Stimulated activated naive B cell treated with anti-CD40 and anti-IgM and Interleukin-4, amounts not matched to agents 10 μg/mL and 1 μg/mL and 100 μg/mL, for 72 hours (primary cell): ENCODE measurements around the gene CTRB2.
A peak's percentile ranks its signal among the peaks of the same experiment; 100 is the strongest.
"Not testable (repeated sequence)": the region's sequence is repeated elsewhere in the genome, so short reads cannot be mapped to it uniquely, and the experiment has no call there.

ENCODE experiments used
- ATAC-seq, 2 donors: fragments of 150-1000 bp; cut with Tn5 transposase; replicated peaks; 2 replicates each; pipeline ENCODE4 v1.10.0; 2021; ENCODE audit warnings: moderate library complexity in 1 of 2
- DNase-seq: peaks from one replicate; pipeline ENCODE4 v3.0.0; 2021
- H3K27ac Mint-ChIP-seq: one replicate; pipeline ENCODE4 v1.8.0; 2022; ENCODE audit warnings: mild to moderate bottlenecking, mixed read lengths
- H3K27me3 Mint-ChIP-seq, 2 donors: one replicate each; pipeline ENCODE4 v1.8.0; 2022; ENCODE audit warnings: mixed read lengths in 2 of 2
- H3K36me3 Mint-ChIP-seq, 2 donors: one replicate each; pipeline ENCODE4 v1.8.0; 2022; ENCODE audit warnings: mixed read lengths in 2 of 2, mild to moderate bottlenecking in 1 of 2
- H3K4me1 Mint-ChIP-seq, 2 donors: one replicate each; pipeline ENCODE4 v1.8.0; 2022; ENCODE audit warnings: mixed read lengths in 2 of 2, mild to moderate bottlenecking in 1 of 2
- H3K4me3 Mint-ChIP-seq, 2 donors: one replicate each; pipeline ENCODE4 v1.8.0; 2022; ENCODE audit warnings: mild to moderate bottlenecking in 2 of 2, mixed read lengths in 2 of 2, moderate library complexity in 1 of 2
- H3K9me3 Mint-ChIP-seq, 2 donors: one replicate each; pipeline ENCODE4 v1.8.0; 2022; ENCODE audit warnings: mixed read lengths in 2 of 2, mild to moderate bottlenecking in 1 of 2

CTRB2 gene

GRCh38 chr16:75208861-75209505 lies 2.0 kb upstream of the CTRB2 start:
- H3K27me3 Mint-ChIP-seq = peaks cover 22 to 41% of the 10 kb centered on the region in 2 donors
- ATAC-seq (no peak), DNase-seq (no peak)
- no peaks in the 10 kb centered on the region for H3K4me1 Mint-ChIP-seq
- H3K36me3 Mint-ChIP-seq = no peaks in the 10 kb centered on the region
- no peak overlapping the region for H3K27ac Mint-ChIP-seq
- H3K4me3 Mint-ChIP-seq = no peak overlapping the region
- H3K9me3 Mint-ChIP-seq = no peaks in the 10 kb centered on the region

GRCh38 chr16:75208242-75208825 lies 1.4 kb upstream of the CTRB2 start:
- Mint-ChIP-seq H3K27ac (no peak overlapping the region), H3K27me3 (peaks cover 28 to 42% of the 10 kb centered on the region in 2 donors), H3K9me3 (no peaks in the 10 kb centered on the region), H3K36me3 (no peaks in the 10 kb centered on the region), H3K4me1 (no peaks in the 10 kb centered on the region), H3K4me3 (no peak overlapping the region)
- ATAC-seq (no peak), DNase-seq (no peak)

GRCh38 chr16:75207831-75208230 lies 870 bp upstream of the CTRB2 start:
- no peak for ATAC-seq
- DNase-seq = no peak
- H3K4me3 Mint-ChIP-seq = no peak overlapping the region
- peaks cover 25 to 43% of the 10 kb centered on the region in 2 donors for H3K27me3 Mint-ChIP-seq
- no peak overlapping the region for H3K27ac Mint-ChIP-seq
- no peaks in the 10 kb centered on the region for H3K9me3 Mint-ChIP-seq
- no peaks in the 10 kb centered on the region for H3K36me3 Mint-ChIP-seq
- H3K4me1 Mint-ChIP-seq = no peaks in the 10 kb centered on the region

GRCh38 chr16:75205961-75206748 lies 806 bp downstream of the CTRB2 start:
- not testable (repeated sequence) for H3K27ac Mint-ChIP-seq, DNase-seq, H3K36me3 Mint-ChIP-seq, H3K9me3 Mint-ChIP-seq, H3K4me3 Mint-ChIP-seq, H3K4me1 Mint-ChIP-seq
- ATAC-seq = peak in 1 of 2 donors; percentile 17
- H3K27me3 Mint-ChIP-seq = peaks cover 25 to 51% of the 10 kb centered on the region in 2 donors

GRCh38 chr16:75205438-75205837 lies 1.5 kb downstream of the CTRB2 start:
- not testable (repeated sequence) for H3K9me3 Mint-ChIP-seq, H3K4me3 Mint-ChIP-seq, H3K27ac Mint-ChIP-seq, DNase-seq, ATAC-seq, H3K36me3 Mint-ChIP-seq
- Mint-ChIP-seq H3K27me3 (peaks cover 33 to 51% of the 10 kb centered on the region in 2 donors), H3K4me1 (peaks cover 8 to 11% of the 10 kb centered on the region in 2 donors)

- H3K27ac Mint-ChIP-seq, H3K36me3 Mint-ChIP-seq, H3K4me3 Mint-ChIP-seq, ATAC-seq, H3K9me3 Mint-ChIP-seq, DNase-seq: not testable (repeated sequence)
- peaks cover 10 to 14% of the 10 kb centered on the region in 2 donors for H3K4me1 Mint-ChIP-seq
- peaks cover 37 to 57% of the 10 kb centered on the region in 2 donors for H3K27me3 Mint-ChIP-seq
Observed at GRCh38 chr16:75204905-75205304, 2.1 kb downstream of the CTRB2 start.

- peaks cover 38 to 59% of the 10 kb centered on the region in 2 donors for H3K27me3 Mint-ChIP-seq
- DNase-seq = no peak
- no peak overlapping the region for H3K27ac Mint-ChIP-seq
- no peaks in the 10 kb centered on the region for H3K36me3 Mint-ChIP-seq
- no peaks in the 10 kb centered on the region for H3K9me3 Mint-ChIP-seq
- H3K4me3 Mint-ChIP-seq = no peak overlapping the region
- H3K4me1 Mint-ChIP-seq = peaks cover 10 to 20% of the 10 kb centered on the region in 2 donors
- no peak for ATAC-seq
Observed at GRCh38 chr16:75204410-75204758, 2.6 kb downstream of the CTRB2 start.

GRCh38 chr16:75203667-75204409 lies 3.1 kb downstream of the CTRB2 start:
- no peaks in the 10 kb centered on the region for H3K9me3 Mint-ChIP-seq
- ATAC-seq = no peak
- DNase-seq = no peak
- no peaks in the 10 kb centered on the region for H3K36me3 Mint-ChIP-seq
- no peak overlapping the region for H3K27ac Mint-ChIP-seq
- H3K4me1 Mint-ChIP-seq = peaks cover 10 to 21% of the 10 kb centered on the region in 2 donors
- H3K4me3 Mint-ChIP-seq = no peak overlapping the region
- H3K27me3 Mint-ChIP-seq = peaks cover 38 to 59% of the 10 kb centered on the region in 2 donors

- peaks cover 10 to 25% of the 10 kb centered on the region in 2 donors for H3K4me1 Mint-ChIP-seq
- H3K4me3 Mint-ChIP-seq = no peak overlapping the region
- DNase-seq (no peak), ATAC-seq (no peak)
- no peak overlapping the region for H3K27ac Mint-ChIP-seq
- no peaks in the 10 kb centered on the region for H3K9me3 Mint-ChIP-seq
- H3K36me3 Mint-ChIP-seq = no peaks in the 10 kb centered on the region
- peaks cover 40 to 58% of the 10 kb centered on the region in 2 donors for H3K27me3 Mint-ChIP-seq
Observed at GRCh38 chr16:75203096-75203495, 3.9 kb downstream of the CTRB2 start.

GRCh38 chr16:75202069-75202590 lies 4.8 kb downstream of the CTRB2 start:
- H3K9me3 Mint-ChIP-seq = no peaks in the 10 kb centered on the region
- no peak overlapping the region for H3K4me3 Mint-ChIP-seq
- H3K4me1 Mint-ChIP-seq = peaks cover 10 to 31% of the 10 kb centered on the region in 2 donors
- DNase-seq (no peak), ATAC-seq (no peak)
- H3K27ac Mint-ChIP-seq = no peak overlapping the region
- no peaks in the 10 kb centered on the region for H3K36me3 Mint-ChIP-seq
- peaks cover 50 to 60% of the 10 kb centered on the region in 2 donors for H3K27me3 Mint-ChIP-seq

GRCh38 chr16:75198135-75198600 lies 8.8 kb downstream of the CTRB2 start:
- no peak for ATAC-seq
- H3K27me3 Mint-ChIP-seq = peaks cover 61 to 84% of the 10 kb centered on the region in 2 donors
- H3K4me3 Mint-ChIP-seq = no peak overlapping the region
- H3K36me3 Mint-ChIP-seq = no peaks in the 10 kb centered on the region
- no peak overlapping the region for H3K27ac Mint-ChIP-seq
- H3K9me3 Mint-ChIP-seq = no peaks in the 10 kb centered on the region
- H3K4me1 Mint-ChIP-seq = peaks cover 10 to 31% of the 10 kb centered on the region in 2 donors
- DNase-seq = no peak

- ATAC-seq (no peak), DNase-seq (no peak)
- Mint-ChIP-seq H3K4me1 (peaks cover 10 to 31% of the 10 kb centered on the region in 2 donors), H3K36me3 (no peaks in the 10 kb centered on the region), H3K9me3 (no peaks in the 10 kb centered on the region), H3K27me3 (peaks cover 61 to 81% of the 10 kb centered on the region in 2 donors), H3K4me3 (no peak overlapping the region), H3K27ac (no peak overlapping the region)
Observed at GRCh38 chr16:75197522-75198134, 9.3 kb downstream of the CTRB2 start.

- peaks cover 10 to 31% of the 10 kb centered on the region in 2 donors for H3K4me1 Mint-ChIP-seq
- no peak overlapping the region for H3K4me3 Mint-ChIP-seq
- peaks cover 59 to 77% of the 10 kb centered on the region in 2 donors for H3K27me3 Mint-ChIP-seq
- H3K9me3 Mint-ChIP-seq = no peaks in the 10 kb centered on the region
- H3K27ac Mint-ChIP-seq = no peak overlapping the region
- ATAC-seq = no peak
- no peak for DNase-seq
- no peaks in the 10 kb centered on the region for H3K36me3 Mint-ChIP-seq
Observed at GRCh38 chr16:75196836-75197235, 10.1 kb downstream of the CTRB2 start.
